CD4-positive, alpha-beta memory T cell (primary cell): Measurements from ENCODE around the gene FOXA2. TPM values are rescaled to one million over a fixed set of nuclear protein-coding genes. Genes with fewer than 3 reads are reported as not detected.
"Not testable (repeated sequence)": the region's sequence is repeated elsewhere in the genome, so short reads cannot be mapped to it uniquely, and the experiment has no call there.

ENCODE experiments used
- CTCF ChIA-PET: fragments of 350-600 bp; sonication (Branson Sonifier 250); formaldehyde crosslinking; loops from one replicate; lab custom pipeline; 2021; ENCODE audit warnings: inconsistent platforms; ENCODE audit not compliant: partially characterized antibody; lab: Charles Lee
- POLR2A ChIA-PET: fragments of 350-600 bp; sonication (Branson Sonifier 250); formaldehyde crosslinking; loops from one replicate; lab custom pipeline; 2021; ENCODE audit not compliant: partially characterized antibody; lab: Charles Lee
- DNase-seq, 5 donors: peaks; one replicate each; pipeline versions ENCODE4 v3.0.0 to v3.0.0-alpha.2; 2020 to 2022; ENCODE audit warnings: mixed read lengths in 1 of 5
- H3K27ac ChIP-seq: one replicate; pipeline ENCODE4 v1.7.0; 2013; ENCODE audit warnings: low read depth, low read length
- H3K27me3 ChIP-seq: 2 replicates; pipeline ENCODE4 v1.7.0; 2013; ENCODE audit warnings: mild to moderate bottlenecking, low read length, moderate library complexity; ENCODE audit not compliant: insufficient read depth
- H3K36me3 ChIP-seq: 2 replicates; pipeline ENCODE4 v1.7.0; 2013; ENCODE audit warnings: mild to moderate bottlenecking, low read length, moderate library complexity; ENCODE audit not compliant: insufficient read depth
- H3K4me1 ChIP-seq: 2 replicates; pipeline ENCODE4 v1.7.0; 2013; ENCODE audit warnings: mild to moderate bottlenecking, low read length, moderate library complexity; ENCODE audit not compliant: insufficient read depth
- H3K4me3 ChIP-seq, 2 donors: one replicate each; pipeline ENCODE4 v1.7.0; 2013; ENCODE audit warnings: low read length in 2 of 2, mild to moderate bottlenecking in 1 of 2
- H3K9me3 ChIP-seq, 2 donors: one replicate each; pipeline ENCODE4 v1.7.0; 2013; ENCODE audit warnings: low read length in 2 of 2, control low read depth in 1 of 2; ENCODE audit not compliant: control insufficient read depth in 1 of 2
- H3K27ac Mint-ChIP-seq, 7 donors: one replicate each; pipeline ENCODE4 v1.8.0; 2020 to 2021; ENCODE audit warnings: mixed read lengths in 7 of 7, mild to moderate bottlenecking in 6 of 7, inconsistent platforms in 3 of 7, moderate library complexity in 3 of 7
- H3K27me3 Mint-ChIP-seq, 2 donors: one replicate each; pipeline ENCODE4 v1.8.0; 2020 to 2021; ENCODE audit warnings: mixed read lengths in 2 of 2
- H3K36me3 Mint-ChIP-seq, 2 donors: one replicate each; pipeline ENCODE4 v1.8.0; 2020 to 2021; ENCODE audit warnings: mixed read lengths in 2 of 2, inconsistent platforms in 1 of 2, mild to moderate bottlenecking in 1 of 2
- H3K4me1 Mint-ChIP-seq, 4 donors: one replicate each; pipeline ENCODE4 v1.8.0; 2020 to 2021; ENCODE audit warnings: mixed read lengths in 4 of 4, mild to moderate bottlenecking in 1 of 4
- H3K4me3 Mint-ChIP-seq, 8 donors: one replicate each; pipeline ENCODE4 v1.8.0; 2020 to 2021; ENCODE audit warnings: mixed read lengths in 8 of 8, mild to moderate bottlenecking in 7 of 8, moderate library complexity in 6 of 8, inconsistent platforms in 3 of 8
- H3K9me3 Mint-ChIP-seq, 8 donors: one replicate each; pipeline ENCODE4 v1.8.0; 2020 to 2021; ENCODE audit warnings: mixed read lengths in 8 of 8, mild to moderate bottlenecking in 5 of 8, inconsistent platforms in 3 of 8, moderate library complexity in 1 of 8
- intact Hi-C: fragments of 100-400 bp; cut with micrococcal nuclease; formaldehyde crosslinking; loops from one replicate; pipeline ENCODE4 v1.15.1; 2023
- polyA plus RNA-seq, 2 donors: library from polyadenylated mRNA; unstranded; fragments of 300-500 nt; fragmentation: Illumina TruSeq; gene quantifications; one replicate each; pipeline ENCODE4 v1.2.3, GENCODE V29; 2021
- total RNA-seq, 2 experiments: library from RNA; stranded (reverse); gene quantifications; one replicate each; pipeline ENCODE4 v1.2.3, GENCODE V29; 2021

Gene FOXA2
- total and polyA plus RNA-seq, 4 experiments from 2014 or later = not detected

DNA sequence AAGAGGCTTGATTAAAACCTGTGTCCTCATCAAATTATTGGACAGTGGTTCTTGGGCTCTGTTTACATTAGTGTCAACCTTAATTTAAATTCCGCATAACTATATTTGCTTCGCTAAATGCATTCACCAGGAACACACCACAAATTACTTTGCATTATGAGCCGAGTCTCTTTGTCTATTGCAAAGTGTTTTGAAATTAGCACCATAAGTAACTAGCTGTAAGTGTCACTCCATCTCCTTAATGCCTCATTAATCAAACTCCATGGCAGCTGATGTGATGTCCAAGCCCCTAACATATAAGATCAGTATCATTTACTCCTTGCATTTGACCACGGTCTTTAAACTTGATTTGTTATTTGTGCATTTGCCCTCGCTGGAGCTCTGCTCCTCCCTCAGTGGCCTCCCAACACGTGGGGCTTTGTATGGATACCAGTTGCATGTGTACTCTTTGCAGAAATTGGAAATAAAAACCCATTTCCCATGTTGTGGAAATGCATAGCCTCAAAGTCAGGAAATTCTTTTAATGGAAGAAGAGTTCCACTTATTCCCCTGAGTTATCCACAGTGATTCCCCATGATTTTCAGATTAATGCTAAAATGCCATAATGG, 24.6 kb downstream of the FOXA2 start:
- peaks cover 12 to 26% of the 10 kb centered on the region in 2 donors for H3K27me3 Mint-ChIP-seq
- Histone ChIP-seq H3K4me1 (no peaks in the 10 kb centered on the region), H3K27ac (no peak overlapping the region), H3K9me3 (no peaks in the 10 kb centered on the region), H3K27me3 (peaks cover 5% of the 10 kb centered on the region), H3K4me3 (no peak overlapping the region), H3K36me3 (no peaks in the 10 kb centered on the region)
- intact Hi-C loops = no loop called here
- DNase-seq = no peak
- peaks cover 0 to 21% (median 8%) of the 10 kb centered on the region in 8 donors for H3K9me3 Mint-ChIP-seq
- no peaks in the 10 kb centered on the region for H3K36me3 Mint-ChIP-seq
- ChIA-PET POLR2A (no interaction called here), CTCF (no interaction called here)
- H3K27ac Mint-ChIP-seq = no peak overlapping the region
- H3K4me3 Mint-ChIP-seq = no peak overlapping the region
- no peaks in the 10 kb centered on the region for H3K4me1 Mint-ChIP-seq

DNA sequence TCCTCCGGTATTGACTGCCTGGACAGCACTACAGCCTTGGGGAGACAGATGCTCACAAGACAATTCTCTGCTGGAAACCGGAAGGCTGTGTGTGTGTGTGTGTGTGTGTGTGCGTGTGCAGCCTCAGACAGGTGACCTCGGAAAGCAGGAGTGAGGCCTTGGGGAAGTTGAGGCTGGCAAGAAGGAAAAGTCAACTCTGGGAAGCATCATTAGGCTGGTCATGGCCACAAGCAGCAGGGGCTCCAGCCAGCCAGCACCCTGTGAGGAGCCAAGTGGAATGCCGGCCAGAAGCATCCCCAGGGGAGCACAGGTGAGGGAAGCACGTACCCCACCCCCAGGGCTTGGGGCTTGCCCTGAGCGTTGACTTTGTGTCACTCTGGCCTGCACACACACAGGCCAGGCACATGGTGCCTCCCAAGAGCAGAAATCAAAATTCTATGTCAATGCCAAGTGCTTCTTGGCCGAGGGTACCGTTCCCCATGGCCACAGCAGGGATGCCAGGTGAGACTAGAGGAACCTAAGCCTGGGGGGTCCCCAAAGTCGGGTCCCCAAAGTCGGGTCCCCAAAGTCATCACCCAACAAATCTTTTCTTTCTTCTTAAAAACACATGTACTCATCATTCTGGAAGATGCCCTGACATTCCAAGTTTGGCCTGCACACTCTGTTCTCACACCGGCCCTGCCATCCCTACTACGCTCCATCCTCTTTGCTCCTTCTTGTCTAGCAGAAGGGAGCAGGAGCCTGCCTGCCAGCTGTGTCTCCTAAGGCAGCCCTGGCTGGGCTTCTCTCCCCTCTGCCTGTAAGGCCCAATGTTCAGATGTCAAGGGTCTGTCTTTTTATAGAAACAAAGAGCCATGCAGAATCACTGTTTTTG, 26.7 kb downstream of the FOXA2 start:
- no peak for DNase-seq
- Histone ChIP-seq H3K27me3 (no peaks in the 10 kb centered on the region), H3K27ac (no peak overlapping the region), H3K36me3 (no peaks in the 10 kb centered on the region), H3K9me3 (no peaks in the 10 kb centered on the region), H3K4me3 (no peak overlapping the region), H3K4me1 (no peaks in the 10 kb centered on the region)
- POLR2A ChIA-PET = no interaction called here
- Mint-ChIP-seq H3K36me3 (no peaks in the 10 kb centered on the region), H3K4me1 (no peaks in the 10 kb centered on the region), H3K9me3 (peaks cover 0 to 29% (median 16%) of the 10 kb centered on the region in 8 donors), H3K27ac (no peak overlapping the region), H3K27me3 (peaks cover 12 to 24% of the 10 kb centered on the region in 2 donors), H3K4me3 (no peak overlapping the region)
- intact Hi-C loops = no loop called here
- CTCF ChIA-PET = no interaction called here

- CTCF ChIA-PET = no interaction called here
- DNase-seq = no peak
- Histone ChIP-seq H3K4me3 (no peak overlapping the region), H3K36me3 (no peaks in the 10 kb centered on the region), H3K9me3 (no peaks in the 10 kb centered on the region), H3K27ac (no peak overlapping the region), H3K27me3 (no peaks in the 10 kb centered on the region), H3K4me1 (no peaks in the 10 kb centered on the region)
- Mint-ChIP-seq H3K27ac (no peak overlapping the region), H3K4me1 (no peaks in the 10 kb centered on the region), H3K27me3 (peaks cover 5 to 18% of the 10 kb centered on the region in 2 donors), H3K36me3 (no peaks in the 10 kb centered on the region), H3K9me3 (peaks cover 0 to 27% (median 17%) of the 10 kb centered on the region in 8 donors), H3K4me3 (no peak overlapping the region)
- intact Hi-C loops = no loop called here
- POLR2A ChIA-PET = no interaction called here
These were observed 27.8 kb downstream of the FOXA2 start for GRCh38 chr20:22556565-22557056.

DNA sequence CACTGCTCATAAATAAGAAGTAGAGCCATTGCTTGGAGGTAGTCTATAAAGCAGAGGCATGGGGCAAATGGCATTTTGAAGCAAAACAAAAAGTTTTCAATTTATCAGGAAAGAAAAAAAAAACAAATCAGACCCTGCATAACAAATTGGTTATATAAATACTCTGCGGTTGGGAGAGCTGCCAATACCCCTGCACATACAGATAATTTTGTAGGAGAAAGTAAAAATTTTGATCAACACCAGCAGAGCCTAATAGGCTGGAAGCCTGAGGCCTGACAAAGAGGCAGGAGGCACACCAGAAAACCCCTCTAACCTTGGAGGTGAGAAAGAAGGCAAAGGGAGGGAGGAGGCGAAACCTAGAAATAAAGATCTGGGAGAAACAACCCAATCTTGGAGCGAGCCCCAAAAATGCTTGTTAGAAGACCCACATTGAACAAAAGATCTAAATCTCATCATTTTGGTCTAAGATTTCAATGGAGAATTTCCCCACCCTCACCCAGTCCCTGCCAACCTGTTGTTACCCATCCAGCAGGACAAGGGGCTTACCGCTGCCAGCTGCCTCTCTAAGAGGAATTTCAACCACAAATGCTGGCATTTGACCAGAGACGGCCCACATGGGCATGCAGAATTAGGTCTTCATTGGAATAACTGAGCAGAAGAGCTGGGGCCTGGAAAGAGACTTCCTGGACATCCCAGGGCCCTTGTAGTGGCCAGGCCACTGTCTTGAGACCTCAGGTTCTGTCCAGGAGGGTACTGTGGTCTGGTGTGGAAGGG, 28.4 kb downstream of the FOXA2 start:
- peaks cover 0 to 26% (median 16%) of the 10 kb centered on the region in 8 donors for H3K9me3 Mint-ChIP-seq
- no peak for DNase-seq
- ChIA-PET CTCF (no interaction called here), POLR2A (no interaction called here)
- H3K27me3 ChIP-seq = no peaks in the 10 kb centered on the region
- H3K4me3 Mint-ChIP-seq = no peak overlapping the region
- peaks cover 2 to 15% of the 10 kb centered on the region in 2 donors for H3K27me3 Mint-ChIP-seq
- no peak overlapping the region for H3K27ac ChIP-seq
- H3K4me3 ChIP-seq = no peak overlapping the region
- H3K9me3 ChIP-seq = no peaks in the 10 kb centered on the region
- H3K4me1 Mint-ChIP-seq = no peaks in the 10 kb centered on the region
- no peak overlapping the region for H3K27ac Mint-ChIP-seq
- intact Hi-C loops = no loop called here
- no peaks in the 10 kb centered on the region for H3K36me3 Mint-ChIP-seq
- H3K4me1 ChIP-seq = no peaks in the 10 kb centered on the region
- no peaks in the 10 kb centered on the region for H3K36me3 ChIP-seq

DNA sequence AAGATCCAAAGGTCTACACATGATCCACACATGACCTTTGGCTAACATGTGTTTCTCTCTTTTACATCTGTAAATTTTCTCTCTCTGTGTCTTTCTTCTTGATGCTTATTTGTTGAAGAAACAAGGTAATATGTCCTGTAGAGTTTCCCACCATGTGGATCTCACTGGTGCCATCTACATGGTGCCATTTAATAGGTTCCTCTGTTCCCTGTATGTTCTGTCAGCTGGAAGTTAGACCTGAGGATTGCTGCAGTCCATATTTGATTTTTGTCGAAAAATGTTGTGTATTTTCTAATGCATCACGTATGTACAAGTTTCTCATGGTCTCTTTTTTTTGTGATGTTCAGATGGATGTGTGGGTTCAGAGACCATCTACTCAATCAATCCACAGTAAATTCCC, 30.0 kb downstream of the FOXA2 start:
- H3K4me3 Mint-ChIP-seq = no peak overlapping the region
- peaks cover 4 to 8% of the 10 kb centered on the region in 2 donors for H3K27me3 Mint-ChIP-seq
- H3K4me1 Mint-ChIP-seq = no peaks in the 10 kb centered on the region
- H3K4me3 ChIP-seq = no peak overlapping the region
- H3K9me3 Mint-ChIP-seq = peaks cover 0 to 27% (median 16%) of the 10 kb centered on the region in 8 donors
- H3K27ac ChIP-seq = no peak overlapping the region
- ChIA-PET POLR2A (no interaction called here), CTCF (no interaction called here)
- DNase-seq = no peak
- no peak overlapping the region for H3K27ac Mint-ChIP-seq
- no peaks in the 10 kb centered on the region for H3K36me3 ChIP-seq
- no peaks in the 10 kb centered on the region for H3K9me3 ChIP-seq
- intact Hi-C loops = no loop called here
- no peaks in the 10 kb centered on the region for H3K4me1 ChIP-seq
- H3K27me3 ChIP-seq = no peaks in the 10 kb centered on the region
- H3K36me3 Mint-ChIP-seq = no peaks in the 10 kb centered on the region

- H3K9me3 Mint-ChIP-seq = peaks cover 0 to 23% (median 14%) of the 10 kb centered on the region in 8 donors
- CTCF ChIA-PET, H3K4me1 Mint-ChIP-seq, H3K36me3 ChIP-seq, POLR2A ChIA-PET, H3K27me3 ChIP-seq, H3K9me3 ChIP-seq, H3K36me3 Mint-ChIP-seq, H3K4me1 ChIP-seq, H3K27ac ChIP-seq, DNase-seq, H3K4me3 Mint-ChIP-seq, H3K27me3 Mint-ChIP-seq, H3K27ac Mint-ChIP-seq, H3K4me3 ChIP-seq, intact Hi-C loops: not testable (repeated sequence)
These were observed 33.9 kb downstream of the FOXA2 start for GRCh38 chr20:22550514-22550913.

DNA sequence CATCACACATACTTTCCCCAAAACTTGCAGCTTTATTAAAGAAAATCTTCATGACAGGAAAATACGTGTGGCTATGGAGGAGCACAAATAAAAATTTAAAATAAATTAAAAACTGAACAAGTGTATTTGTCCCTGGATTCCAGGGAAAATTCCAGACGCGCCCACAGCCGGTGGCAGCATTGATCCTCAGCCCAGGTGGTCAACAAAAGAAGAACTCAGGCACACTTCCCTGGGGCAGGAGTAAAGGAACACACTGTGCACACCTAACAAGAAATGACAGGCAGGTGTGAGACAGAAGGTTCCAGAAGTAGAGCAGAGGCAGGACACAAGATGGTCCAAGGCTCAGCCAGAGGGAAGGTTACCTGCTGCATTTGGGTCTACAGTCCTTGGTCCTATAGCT, 36.3 kb downstream of the FOXA2 start:
- no peaks in the 10 kb centered on the region for H3K27me3 ChIP-seq
- Mint-ChIP-seq H3K27ac (no peak overlapping the region), H3K36me3 (no peaks in the 10 kb centered on the region), H3K4me3 (no peak overlapping the region), H3K27me3 (peaks cover 2% of the 10 kb centered on the region in 2 donors), H3K9me3 (peaks cover 0 to 14% (median 7%) of the 10 kb centered on the region in 8 donors), H3K4me1 (no peaks in the 10 kb centered on the region)
- intact Hi-C loops = no loop called here
- ChIA-PET CTCF (no interaction called here), POLR2A (no interaction called here)
- no peak overlapping the region for H3K4me3 ChIP-seq
- H3K4me1 ChIP-seq = no peaks in the 10 kb centered on the region
- no peaks in the 10 kb centered on the region for H3K36me3 ChIP-seq
- no peak overlapping the region for H3K27ac ChIP-seq
- no peaks in the 10 kb centered on the region for H3K9me3 ChIP-seq
- DNase-seq = no peak
